HG02885 (cell line): ENCODE measurements around the gene CPA2.
"Not testable (repeated sequence)": the region's sequence is repeated elsewhere in the genome, so short reads cannot be mapped to it uniquely, and the experiment has no call there.

Source experiments
- ATAC-seq: cut with Tn5 transposase; IDR thresholded peaks from one replicate; pipeline ENCODE4 v1.9.1; 2021; ENCODE audit warnings: mild to moderate bottlenecking; ENCODE audit not compliant: unreplicated experiment, poor library complexity

The CPA2 gene

GRCh38 chr7:130303127-130303526 lies 36.5 kb downstream of the CPA2 start:
- no peak for ATAC-seq

GRCh38 chr7:130303551-130303950 lies 36.9 kb downstream of the CPA2 start:
- ATAC-seq = no peak

- no peak for ATAC-seq
These were observed 37.3 kb downstream of the CPA2 start for GRCh38 chr7:130303982-130304381.

- no peak for ATAC-seq
These were observed 38.2 kb downstream of the CPA2 start for GRCh38 chr7:130304878-130305277.

- ATAC-seq = no peak
These were observed 38.9 kb downstream of the CPA2 start for GRCh38 chr7:130305433-130306042.

GRCh38 chr7:130309986-130310385 lies 43.3 kb downstream of the CPA2 start:
- no peak for ATAC-seq

- no peak for ATAC-seq
These were observed 47.6 kb downstream of the CPA2 start for GRCh38 chr7:130314305-130314704.

GRCh38 chr7:130319541-130319940 lies 52.9 kb downstream of the CPA2 start:
- no peak for ATAC-seq

- ATAC-seq = not testable (repeated sequence)
These were observed 55.0 kb downstream of the CPA2 start for GRCh38 chr7:130321542-130322229.

GRCh38 chr7:130322615-130323014 lies 56.0 kb downstream of the CPA2 start:
- ATAC-seq = no peak

GRCh38 chr7:130324306-130324943 lies 57.8 kb downstream of the CPA2 start:
- ATAC-seq = no peak

- ATAC-seq = no peak
These were observed 63.0 kb downstream of the CPA2 start for GRCh38 chr7:130329681-130330080.

GRCh38 chr7:130332259-130333053 lies 65.8 kb downstream of the CPA2 start:
- ATAC-seq = no peak

GRCh38 chr7:130333832-130334231 lies 67.2 kb downstream of the CPA2 start:
- no peak for ATAC-seq

GRCh38 chr7:130334274-130334673 lies 67.6 kb downstream of the CPA2 start:
- no peak for ATAC-seq

- ATAC-seq = no peak
These were observed 70.8 kb downstream of the CPA2 start for GRCh38 chr7:130337410-130337971.

GRCh38 chr7:130338233-130338632 lies 71.6 kb downstream of the CPA2 start:
- ATAC-seq = no peak
